Endometrium (tissue), 2 donors: Measurements from ENCODE around the gene LMCD1.

Experiments
- FAIRE-seq: peaks from 2 replicates; lab custom pipeline; 2012; peaks lifted over from hg19 to GRCh38; lab: Jason Lieb, UNC
- donor health status: control.
- donor health status: control.

LMCD1 gene

GRCh38 chr3:8584661-8585060 lies 83.0 kb downstream of the LMCD1 start:
- FAIRE-seq = no peak

- FAIRE-seq = no peak
Observed at GRCh38 chr3:8589880-8590556, 88.4 kb downstream of the LMCD1 start.

- FAIRE-seq = no peak
Observed at GRCh38 chr3:8593021-8593827, 91.6 kb downstream of the LMCD1 start.

- FAIRE-seq = no peak
Observed at GRCh38 chr3:8595252-8595651, 93.6 kb downstream of the LMCD1 start.

- no peak for FAIRE-seq
Observed at GRCh38 chr3:8595695-8596115, 94.1 kb downstream of the LMCD1 start.

- no peak for FAIRE-seq
Observed at GRCh38 chr3:8596321-8597218, 94.9 kb downstream of the LMCD1 start.

GRCh38 chr3:8597219-8597853 lies 95.7 kb downstream of the LMCD1 start:
- FAIRE-seq = no peak

- no peak for FAIRE-seq
Observed at GRCh38 chr3:8599146-8599545, 97.5 kb downstream of the LMCD1 start.

GRCh38 chr3:8600457-8600856 lies 98.8 kb downstream of the LMCD1 start:
- no peak for FAIRE-seq

GRCh38 chr3:8603115-8603710 lies 101.6 kb downstream of the LMCD1 start:
- FAIRE-seq = no peak

GRCh38 chr3:8604006-8604405 lies 102.4 kb downstream of the LMCD1 start:
- FAIRE-seq = no peak

GRCh38 chr3:8604988-8605387 lies 103.4 kb downstream of the LMCD1 start:
- FAIRE-seq = no peak

GRCh38 chr3:8606701-8607231 lies 105.1 kb downstream of the LMCD1 start:
- FAIRE-seq = no peak

- FAIRE-seq = no peak
Observed at GRCh38 chr3:8607234-8608040, 105.8 kb downstream of the LMCD1 start.

GRCh38 chr3:8608041-8608790 lies 106.6 kb downstream of the LMCD1 start:
- FAIRE-seq = no peak

GRCh38 chr3:8608791-8609467 lies 107.3 kb downstream of the LMCD1 start:
- no peak for FAIRE-seq

GRCh38 chr3:8610951-8611350 lies 109.3 kb downstream of the LMCD1 start:
- no peak for FAIRE-seq

GRCh38 chr3:8617921-8618320 lies 116.3 kb downstream of the LMCD1 start:
- no peak for FAIRE-seq

- no peak for FAIRE-seq
Observed at GRCh38 chr3:8618950-8619349, 117.3 kb downstream of the LMCD1 start.
